ENCODE data around the gene SLC1A2. TPM values are rescaled to one million over a fixed set of nuclear protein-coding genes. Genes with fewer than 3 reads are reported as not detected.
A peak's percentile ranks its signal among the peaks of the same experiment; 100 is the strongest.

The SLC1A2 gene
- total and polyA plus RNA-seq, 2 of the 4 experiments (the other 2 are of a cell fraction) = 0.15 to 0.54 TPM

GRCh38 chr11:35303596-35304385, 115.6 kb downstream of the SLC1A2 start:
- BruUV-seq (replicated peaks) = no TSS peak
- Histone ChIP-seq H3K79me1 (ENCODE audit: low read depth in 1 of 2, low read length in 2 of 2) (peaks cover 0 to 11% of the 10 kb centered on the region in 2 experiments; a peak in 2 of 4 replicates), H2BK5ac (ENCODE audit: low read depth, low read length, poor library complexity, severe bottlenecking) (peak overlapping the region; percentile 86), H3K4ac (ENCODE audit: low read depth, low read length) (peak overlapping the region; percentile 67), H2BK15ac (ENCODE audit: low read depth, low read length) (peak overlapping the region; percentile 5; the same call in 2 of the 3 replicates), H3K4me3 (ENCODE audit: insufficient read depth, low read depth, low read length) (no peak overlapping the region), H3K9me3 (ENCODE audit: control insufficient read depth, insufficient read depth, low read length) (no peaks in the 10 kb centered on the region), H3K4me2 (ENCODE audit: low read depth, low read length) (peak overlapping the region; percentile 12; the same call in 1 of the 2 replicates), H3K56ac (ENCODE audit: extremely low read depth, insufficient read depth, low read length) (no peak overlapping the region), H4K91ac (ENCODE audit: insufficient read depth, low read depth, low read length) (peak overlapping the region; percentile 74), H3K14ac (replicated peaks; ENCODE audit: low read depth, low read length) (peak overlapping the region; percentile 60), H2BK20ac (ENCODE audit: low read depth, low read length) (peak overlapping the region; percentile 63), H3K23ac (ENCODE audit: low read depth, low read length) (no peak overlapping the region; the same call in 1 of the 2 replicates), H4K8ac (ENCODE audit: low read depth in 2 of 2, low read length in 2 of 2) (peak overlapping the region in 1 of 2 experiments; percentile 55; a peak in 3 of 4 replicates), H3K18ac (ENCODE audit: low read depth, low read length) (peak overlapping the region; percentile 55), H3K36me3 (ENCODE audit: control insufficient read depth, insufficient read depth, low read length) (no peaks in the 10 kb centered on the region), H3K27me3 (ENCODE audit: control insufficient read depth, insufficient read depth, low read length) (no peaks in the 10 kb centered on the region), H2AK5ac (ENCODE audit: low read depth, low read length) (peak overlapping the region; percentile 41; the same call in 1 of the 2 replicates), H2AK9ac (replicated peaks; ENCODE audit: low read depth, low read length, poor library complexity) (peak overlapping the region; percentile 29), H3K27ac (ENCODE audit: insufficient read depth, low read length) (peak overlapping the region; percentile 68), H2AFZ (replicated peaks; ENCODE audit: low read length, poor library complexity) (peak overlapping the region; percentile 37), H4K20me1 (ENCODE audit: insufficient read depth, low read length) (no peaks in the 10 kb centered on the region), H3K9me1 (ENCODE audit: insufficient read depth, low read length) (no peaks in the 10 kb centered on the region), H4K5ac (ENCODE audit: low read depth, low read length) (peak overlapping the region; percentile 51), H3K9ac (ENCODE audit: low read depth, low read length) (no peak overlapping the region), H3K4me1 (ENCODE audit: control insufficient read depth, insufficient read depth, low read length) (peaks cover 14% of the 10 kb centered on the region), H2BK120ac (ENCODE audit: low read depth, low read length) (peak overlapping the region; percentile 77)
- in situ Hi-C loops (cut with MboI; ENCODE audit: low sequenced_read_pairs) (no loop called here), intact Hi-C loops (cut with micrococcal nuclease) (loop anchor here (10.0 kb wide), 3 partner anchors 149 to 379 kb away; no protein-coding TSS in a partner anchor), dilution Hi-C loops (cut with HindIII; ENCODE audit: low sequenced_read_pairs, unreplicated experiment) (no loop called here)
- peak; percentile 66 for ATAC-seq (ENCODE audit: low read depth)
- TF ChIP-seq CTCF (conservative IDR thresholded peaks at IDR 0.05; ENCODE audit: low read depth, low read length) = no peak
- TF ChIP-seq BHLHE40 (IDR thresholded peaks at IDR 0.05; ENCODE audit: low read depth, low read length) = peak; percentile 28; the same call in 1 of the 2 replicates
- TF ChIP-seq CEBPB (IDR thresholded peaks at IDR 0.05; ENCODE audit: low read depth, low read length) = peak; percentile 80
- POLR2A ChIA-PET (ENCODE audit: unreplicated experiment) = no interaction called here
- CTCF ChIA-PET = interaction anchor here (0.5 to 1.8 kb wide), 3 partner anchors 14 to 74 kb away, joined by 3 to 4 read pairs (median 3); no protein-coding TSS in a partner anchor
- peak; percentile 79 for DNase-seq
- 100% methylated on average over 1 of the region's 6 CpGs; no CpG with 5 or more reads in 1 of the 2 experiments for WGBS, 2 experiments (ENCODE audit: extremely low coverage in 2 of 2, insufficient read length in 1 of 2)

Measured in IMR-90 (cell line).